Body of pancreas (tissue), 4 donors: ENCODE data around the gene LRRC49.

Experiments used
- CTCF ChIP-seq, 7 experiments: fragments of 450-650 bp in 4 of 7; fragments of 200-600 bp in 3 of 7; sonication (generic) in 3 of 7; IDR thresholded peaks; one replicate each; pipeline ENCODE4 v1.5.1; 2016 to 2019; ENCODE audit warnings: antibody characterized with exemption in 7 of 7
- POLR2A ChIP-seq, 3 donors: fragments of 450-650 bp; IDR thresholded peaks; one replicate each; pipeline ENCODE4 v1.6.1; 2016; ENCODE audit warnings: antibody characterized with exemption in 3 of 3, mild to moderate bottlenecking in 2 of 3

- no peak for TF ChIP-seq POLR2A (IDR thresholded peaks at IDR 0.05)
- no peak for TF ChIP-seq CTCF (IDR thresholded peaks at IDR 0.05)
These were observed 61.5 kb downstream of the LRRC49 start for GRCh38 chr15:70954171-70954570.
